T-cell (primary cell): ENCODE data around the gene CFI. TPM values are rescaled to one million over a fixed set of nuclear protein-coding genes. Genes with fewer than 3 reads are reported as not detected.

Experiments
- ATAC-seq, 4 experiments: fragments of 200-7000 bp in 3 of 4; fragments of 150-1000 bp in 1 of 4; cut with Tn5 transposase; replicated peaks in 1 of 4; 1 replicate in 3 of 4; 2 replicates in 1 of 4; pipeline ENCODE4 v1.10.0; 2021; ENCODE audit warnings: moderate library complexity in 3 of 4, mild to moderate bottlenecking in 2 of 4, moderate number of reproducible peaks in 1 of 4
- CTCF ChIA-PET, 2 donors: fragments of 300-600 bp; sonication (Branson Sonifier 250); formaldehyde crosslinking; loops; one replicate each; lab custom pipeline; 2022; ENCODE audit warnings: antibody characterized with exemption in 2 of 2; lab: Charles Lee
- POLR2A ChIA-PET, 2 donors: fragments of 300-600 bp; sonication (Branson Sonifier 250); formaldehyde crosslinking; loops; one replicate each; lab custom pipeline; 2022; ENCODE audit warnings: antibody characterized with exemption in 2 of 2; lab: Charles Lee
- DNase-seq, 35 experiments: peaks; one replicate each; pipeline versions ENCODE4 v3.0.0 to v3.0.0-alpha.2; 2013 to 2023
- H3K27ac ChIP-seq: one replicate; pipeline ENCODE4 v1.5.1; 2013; ENCODE audit warnings: low read length
- H3K27me3 ChIP-seq, 2 experiments: replicated peaks in 1 of 2; 1 replicate in 1 of 2; 2 replicates in 1 of 2; pipeline versions ENCODE4 v1.6.1 to v1.7.0; 2013; ENCODE audit warnings: low read length in 1 of 2, mixed read lengths in 1 of 2; ENCODE audit not compliant: control insufficient read depth in 2 of 2, insufficient read depth in 2 of 2; ENCODE audit errors: extremely low read depth in 1 of 2
- H3K36me3 ChIP-seq, 2 donors: 1 replicate in 1 of 2; 2 replicates in 1 of 2; pipeline versions ENCODE4 v1.6.1 to v1.7.0; 2013; ENCODE audit warnings: low read length in 1 of 2; ENCODE audit not compliant: control insufficient read depth in 2 of 2, insufficient read depth in 1 of 2; ENCODE audit errors: extremely low read depth in 1 of 2
- H3K4me1 ChIP-seq, 2 experiments: 1 replicate in 1 of 2; 2 replicates in 1 of 2; pipeline versions ENCODE4 v1.6.1 to v1.7.0; 2013; ENCODE audit warnings: low read length in 2 of 2, mixed read lengths in 1 of 2; ENCODE audit not compliant: insufficient read depth in 2 of 2, control insufficient read depth in 1 of 2; ENCODE audit errors: extremely low read depth in 1 of 2
- H3K4me3 ChIP-seq, 2 donors: 1 replicate in 1 of 2; 2 replicates in 1 of 2; pipeline versions ENCODE4 v1.5.1 to v1.7.0; 2013; ENCODE audit warnings: mild to moderate bottlenecking in 2 of 2, low read length in 1 of 2, moderate library complexity in 1 of 2; ENCODE audit not compliant: control insufficient read depth in 1 of 2; ENCODE audit errors: extremely low read depth in 1 of 2
- H3K9me3 ChIP-seq: 2 replicates; pipeline ENCODE4 v1.7.0; 2013
- H3K27ac Mint-ChIP-seq, 2 donors: one replicate each; pipeline ENCODE4 v1.8.0; 2020 to 2021; ENCODE audit warnings: mild to moderate bottlenecking in 2 of 2, mixed read lengths in 2 of 2
- H3K27me3 Mint-ChIP-seq, 2 donors: one replicate each; pipeline ENCODE4 v1.8.0; 2021 to 2022; ENCODE audit warnings: mixed read lengths in 2 of 2
- H3K36me3 Mint-ChIP-seq: one replicate; pipeline ENCODE4 v1.8.0; 2021; ENCODE audit warnings: mixed read lengths
- H3K4me1 Mint-ChIP-seq, 3 donors: one replicate each; pipeline ENCODE4 v1.8.0; 2020 to 2022; ENCODE audit warnings: mixed read lengths in 3 of 3, mild to moderate bottlenecking in 1 of 3
- H3K4me3 Mint-ChIP-seq, 3 donors: one replicate each; pipeline ENCODE4 v1.8.0; 2020 to 2022; ENCODE audit warnings: mild to moderate bottlenecking in 3 of 3, mixed read lengths in 3 of 3, moderate library complexity in 3 of 3
- H3K9me3 Mint-ChIP-seq, 3 donors: one replicate each; pipeline ENCODE4 v1.8.0; 2020 to 2022; ENCODE audit warnings: mixed read lengths in 3 of 3
- WGBS: methylation state at CpG from one replicate; pipeline ENCODE4 v1.1.5; 2013; ENCODE audit warnings: missing lambda C conversion rate; ENCODE audit not compliant: insufficient coverage; 5-methylcytosine and 5-hydroxymethylcytosine counted together
- total RNA-seq, 35 experiments: library from RNA in 6 of 35; stranded (reverse) in 6 of 35; fragments of 120-200 nt in 1 of 35; gene quantifications; one replicate each; pipeline versions ENCODE4 v1.2.1 to v1.2.4 and lab custom pipeline; 2013 to 2026

Gene CFI
- total RNA-seq, 5 donors from 2014 or later (not counting 1 experiment from before 2014, with no cell fraction given), result 0.55 to 0.92 (median 0.66) TPM; not detected in 2

DNA sequence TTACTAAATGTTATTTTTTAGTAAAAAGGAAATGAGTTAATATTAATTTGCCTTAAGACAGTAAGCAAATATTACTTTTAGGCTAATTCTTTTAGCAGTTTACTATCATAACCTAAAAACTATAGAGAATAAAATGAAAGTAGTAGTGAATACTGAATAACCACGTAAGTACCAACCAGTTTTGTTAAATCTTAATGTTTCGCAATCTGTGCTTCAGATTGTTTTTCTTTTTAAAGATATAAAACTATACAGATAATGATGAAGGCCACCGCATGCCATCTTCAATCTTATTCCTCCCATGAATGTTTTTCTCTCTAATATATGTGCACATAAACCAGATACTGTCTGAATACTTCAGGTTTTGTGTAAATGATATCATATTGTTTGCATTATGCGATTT lies 32.0 kb upstream of the CFI start:
- Mint-ChIP-seq H3K27me3 (no peaks in the 10 kb centered on the region), H3K4me1 (no peaks in the 10 kb centered on the region), H3K9me3 (no peaks in the 10 kb centered on the region), H3K36me3 (peaks cover 13% of the 10 kb centered on the region), H3K4me3 (no peak overlapping the region), H3K27ac (no peak overlapping the region)
- no CpG with 5 or more reads among the region's 4 CpGs for WGBS
- H3K9me3 ChIP-seq, result no peaks in the 10 kb centered on the region
- POLR2A ChIA-PET, result no interaction called here
- DNase-seq, result no peak
- ATAC-seq, result no peak
- H3K36me3 ChIP-seq, result no peaks in the 10 kb centered on the region
- CTCF ChIA-PET, result interaction anchor here in 1 of 2 donors (0.7 kb wide), 1 partner anchor 19 kb away, joined by 3 read pairs; no protein-coding TSS in a partner anchor
- no peaks in the 10 kb centered on the region for H3K4me1 ChIP-seq
- H3K27ac ChIP-seq, result no peak overlapping the region
- no peaks in the 10 kb centered on the region for H3K27me3 ChIP-seq
- no peak overlapping the region for H3K4me3 ChIP-seq

DNA sequence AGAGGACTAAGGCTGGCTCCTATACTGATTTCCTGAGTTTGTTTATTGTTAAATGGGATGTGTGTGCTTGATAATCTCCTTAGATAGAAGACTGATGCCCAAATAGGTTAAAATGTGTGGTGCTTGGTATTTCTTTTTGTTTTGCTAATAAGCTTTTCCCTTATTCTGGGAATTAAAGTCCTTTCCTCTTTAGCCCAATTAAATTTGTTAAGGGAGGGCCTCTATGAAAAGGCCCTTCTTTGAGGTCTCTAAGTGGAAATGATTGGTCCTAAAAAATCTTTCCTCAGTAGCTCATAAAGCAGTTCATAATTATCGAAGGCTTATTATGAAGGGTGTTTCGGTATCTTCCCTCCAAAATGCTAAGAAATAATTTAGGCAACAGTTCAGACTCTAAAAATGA lies 25.9 kb upstream of the CFI start, which contains the start of gene RRH:
Gene RRH (plus strand): TSS at position 301 of the 400 bp plus-strand sequence. CDS start 56 bp downstream, at position 357.
- ATAC-seq (no peak), DNase-seq (no peak)
- Histone ChIP-seq H3K4me1 (no peaks in the 10 kb centered on the region), H3K9me3 (no peaks in the 10 kb centered on the region), H3K27ac (no peak within 1 kb of the TSS), H3K36me3 (peaks cover 4 to 17% of the 10 kb centered on the region in 2 donors), H3K4me3 (no peak within 1 kb of the TSS), H3K27me3 (no peaks in the 10 kb centered on the region)
- ChIA-PET CTCF (interaction anchor here (0.7 to 2.9 kb wide), 5 partner anchors 12 to 394 kb away, joined by 3 to 10 read pairs (median 6); partner anchors contain the start of genes GAR1 (in 1 of the 2) and SEC24B (in 1 of the 2)), POLR2A (no interaction called here)
- no peaks in the 10 kb centered on the region for H3K9me3 Mint-ChIP-seq
- peaks cover 16% of the 10 kb centered on the region for H3K36me3 Mint-ChIP-seq
- WGBS, result no CpG with 5 or more reads among the region's 2 CpGs
- no peak within 1 kb of the TSS for H3K27ac Mint-ChIP-seq
- H3K27me3 Mint-ChIP-seq, result no peaks in the 10 kb centered on the region
- H3K4me3 Mint-ChIP-seq, result no peak within 1 kb of the TSS
- H3K4me1 Mint-ChIP-seq, result peaks cover 0 to 2% (median 0%) of the 10 kb centered on the region in 3 donors

DNA sequence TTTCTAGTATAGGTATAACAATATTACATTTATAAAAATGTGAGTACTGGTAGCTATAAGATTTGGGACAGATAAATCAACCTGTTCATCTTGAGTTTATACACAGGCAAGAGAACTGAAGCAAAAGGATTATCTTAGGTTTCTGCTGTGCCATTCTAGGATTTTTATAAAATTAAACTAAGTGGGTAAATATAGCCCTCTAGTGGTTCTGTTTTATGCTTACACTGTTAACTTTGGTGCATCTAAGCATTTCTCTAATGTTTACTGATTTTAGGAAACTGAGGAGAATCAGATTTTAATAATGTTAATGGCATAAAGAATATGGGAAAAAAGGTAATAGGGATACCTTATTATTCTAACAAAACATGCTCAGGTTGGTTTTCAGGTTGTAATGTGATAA lies 24.9 kb upstream of the CFI start:
- H3K9me3 Mint-ChIP-seq, result no peaks in the 10 kb centered on the region
- H3K27me3 Mint-ChIP-seq, result no peaks in the 10 kb centered on the region
- ATAC-seq, result peak in 2 of 4 experiments; percentile 52 to 64
- H3K36me3 Mint-ChIP-seq, result peaks cover 20% of the 10 kb centered on the region
- H3K27me3 ChIP-seq, result no peaks in the 10 kb centered on the region
- peaks cover 0 to 2% (median 0%) of the 10 kb centered on the region in 3 donors for H3K4me1 Mint-ChIP-seq
- H3K36me3 ChIP-seq, result peaks cover 4 to 23% of the 10 kb centered on the region in 2 donors
- no peak overlapping the region for H3K4me3 Mint-ChIP-seq
- ChIA-PET CTCF (interaction anchor here (0.6 to 2.9 kb wide), 12 partner anchors 11 to 1471 kb away, joined by 3 to 10 read pairs (median 4); partner anchors contain the start of genes SEC24B (in 2 of the 2) and GAR1 (in 1 of the 2)), POLR2A (no interaction called here)
- H3K9me3 ChIP-seq, result no peaks in the 10 kb centered on the region
- H3K4me1 ChIP-seq, result no peaks in the 10 kb centered on the region
- H3K27ac ChIP-seq, result no peak overlapping the region
- no peak overlapping the region for H3K4me3 ChIP-seq
- H3K27ac Mint-ChIP-seq, result no peak overlapping the region
- peak in 1 of 35 experiments; percentile 46 for DNase-seq

DNA sequence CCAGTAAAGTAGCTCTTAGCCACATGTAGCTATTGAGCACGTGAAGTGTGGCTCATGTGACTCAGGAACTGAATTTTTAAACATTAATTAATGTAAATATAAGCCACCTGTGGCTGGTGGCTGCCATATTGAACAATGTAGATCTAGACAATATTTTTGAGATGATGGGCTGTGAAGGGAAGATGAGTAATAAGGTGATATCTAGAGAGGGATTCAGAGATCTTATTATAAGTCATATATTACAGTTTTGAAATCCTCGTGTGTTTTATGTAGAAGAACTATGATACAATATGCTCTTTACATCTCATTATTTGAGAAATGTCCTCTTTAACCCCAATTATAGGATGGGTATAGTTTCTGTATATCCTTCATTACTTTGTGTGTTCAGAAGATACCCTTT lies 19.4 kb upstream of the CFI start:
- Mint-ChIP-seq H3K4me1 (peaks cover 32 to 42% (median 32%) of the 10 kb centered on the region in 3 donors), H3K27me3 (no peaks in the 10 kb centered on the region), H3K9me3 (no peaks in the 10 kb centered on the region), H3K27ac (peak overlapping the region in 1 of 2 donors; percentile 2), H3K36me3 (peaks cover 46% of the 10 kb centered on the region), H3K4me3 (no peak overlapping the region)
- Histone ChIP-seq H3K36me3 (peaks cover 4 to 38% of the 10 kb centered on the region in 2 donors), H3K4me1 (peaks cover 6 to 7% of the 10 kb centered on the region in 2 experiments), H3K27ac (no peak overlapping the region), H3K9me3 (no peaks in the 10 kb centered on the region), H3K27me3 (no peaks in the 10 kb centered on the region), H3K4me3 (no peak overlapping the region)
- no peak for ATAC-seq
- WGBS, result no CpG with 5 or more reads among the region's 2 CpGs
- no peak for DNase-seq
- ChIA-PET POLR2A (no interaction called here), CTCF (interaction anchor here in 1 of 2 donors (0.6 to 1.0 kb wide), 2 partner anchors 162 to 390 kb away, joined by 3 to 4 read pairs; no protein-coding TSS in a partner anchor)

DNA sequence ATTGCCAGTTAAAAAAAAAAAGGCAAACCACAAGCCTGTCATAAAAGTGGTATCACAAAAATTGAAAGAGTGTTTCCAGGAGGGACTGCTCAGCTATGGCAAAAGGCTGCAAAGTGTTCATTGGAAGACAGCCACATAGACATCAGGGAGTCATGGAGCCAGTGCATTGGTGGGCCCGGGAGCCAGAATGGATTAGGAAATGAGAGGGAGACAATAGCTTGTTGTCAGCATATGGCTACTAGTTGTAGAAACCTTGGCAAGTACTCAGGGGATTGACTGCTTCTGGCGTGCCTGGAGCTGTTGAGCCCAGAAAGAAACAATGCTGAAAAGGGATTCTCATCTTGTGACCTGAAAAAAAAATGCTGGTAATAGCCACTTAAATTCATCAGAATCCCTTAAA lies 18.8 kb upstream of the CFI start:
- H3K4me3 Mint-ChIP-seq, result no peak overlapping the region
- H3K36me3 Mint-ChIP-seq, result peaks cover 46% of the 10 kb centered on the region
- peak overlapping the region in 1 of 2 donors; percentile 29 for H3K27ac Mint-ChIP-seq
- no peaks in the 10 kb centered on the region for H3K27me3 Mint-ChIP-seq
- Histone ChIP-seq H3K4me1 (peaks cover 9 to 12% of the 10 kb centered on the region in 2 experiments), H3K36me3 (peaks cover 4 to 38% of the 10 kb centered on the region in 2 donors), H3K9me3 (no peaks in the 10 kb centered on the region), H3K27ac (no peak overlapping the region), H3K4me3 (no peak overlapping the region), H3K27me3 (no peaks in the 10 kb centered on the region)
- DNase-seq, result no peak
- no peaks in the 10 kb centered on the region for H3K9me3 Mint-ChIP-seq
- POLR2A ChIA-PET, result no interaction called here
- CTCF ChIA-PET, result interaction anchor here in 1 of 2 donors (0.6 to 1.0 kb wide), 2 partner anchors 161 to 391 kb away, joined by 3 to 4 read pairs; no protein-coding TSS in a partner anchor
- ATAC-seq, result no peak
- 86% methylated on average over 1 of the region's 2 CpGs for WGBS
- peaks cover 39 to 48% (median 39%) of the 10 kb centered on the region in 3 donors for H3K4me1 Mint-ChIP-seq

DNA sequence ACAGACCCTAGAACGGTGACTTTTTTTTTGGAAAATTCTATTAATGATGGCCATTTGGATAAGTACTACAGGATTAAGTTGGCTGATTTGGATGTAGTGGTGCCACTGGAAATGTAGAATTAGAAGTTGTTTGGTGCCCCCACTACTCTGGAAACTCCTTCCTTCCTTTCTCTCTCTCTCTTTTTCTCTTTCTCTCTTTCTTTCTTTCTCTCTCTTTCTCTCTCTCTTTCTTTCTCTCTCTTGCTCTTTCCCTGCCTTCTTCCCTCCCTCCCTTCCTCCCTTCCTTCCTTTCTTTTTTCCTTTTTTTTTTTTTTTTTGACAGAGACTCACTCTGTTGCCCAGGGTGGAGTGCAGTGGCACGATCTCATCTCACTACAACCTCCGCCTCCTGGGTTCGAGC lies 16.5 kb upstream of the CFI start:
- ChIA-PET POLR2A (interaction anchor here in 1 of 2 donors (0.5 kb wide), 1 partner anchor 1606 kb away, joined by 3 read pairs; no protein-coding TSS in a partner anchor), CTCF (interaction anchor here (0.7 to 1.1 kb wide), 2 partner anchors 385 to 386 kb away, joined by 3 read pairs; no protein-coding TSS in a partner anchor)
- no peaks in the 10 kb centered on the region for H3K27me3 Mint-ChIP-seq
- 100% methylated on average over 3 of the region's 4 CpGs for WGBS
- Histone ChIP-seq H3K4me3 (no peak overlapping the region), H3K36me3 (peaks cover 4 to 30% of the 10 kb centered on the region in 2 donors), H3K27ac (no peak overlapping the region), H3K27me3 (no peaks in the 10 kb centered on the region), H3K4me1 (peaks cover 9 to 17% of the 10 kb centered on the region in 2 experiments), H3K9me3 (no peaks in the 10 kb centered on the region)
- H3K36me3 Mint-ChIP-seq, result peaks cover 35% of the 10 kb centered on the region
- H3K9me3 Mint-ChIP-seq, result no peaks in the 10 kb centered on the region
- peaks cover 46 to 51% (median 47%) of the 10 kb centered on the region in 3 donors for H3K4me1 Mint-ChIP-seq
- ATAC-seq (no peak), DNase-seq (no peak)
- H3K27ac Mint-ChIP-seq, result no peak overlapping the region
- no peak overlapping the region for H3K4me3 Mint-ChIP-seq
